Left cardiac atrium (tissue), 4 donors: ENCODE data around the gene LRAT. TPM values are rescaled to one million over a fixed set of nuclear protein-coding genes. Genes with fewer than 3 reads are reported as not detected.
"Not testable (repeated sequence)": the region's sequence is repeated elsewhere in the genome, so short reads cannot be mapped to it uniquely, and the experiment has no call there.

Source experiments
- ATAC-seq, 2 donors: fragments of 200-7000 bp; cut with Tn5 transposase; one replicate each; pipeline ENCODE4 v1.9.1; 2020; ENCODE audit warnings: mild to moderate bottlenecking in 2 of 2, moderate library complexity in 2 of 2
- DNase-seq: peaks from one replicate; pipeline ENCODE4 v3.0.0-alpha.2; 2020
- intact Hi-C, 2 donors: fragments of 100-400 bp; cut with DNase I; formaldehyde crosslinking; loops; one replicate each; pipeline versions ENCODE4 v1.14.1 to v1.15.1; 2022 to 2023
- long read RNA-seq: library from polyadenylated mRNA; unstranded; transcript quantifications from one replicate; pipeline ENCODE4 v2.0.0, GENCODE V29; 2021
- total RNA-seq, 2 donors: library from RNA; stranded (reverse); fragmentation: NEBNext Ultra II Directional; extraction: Animal tissue kit (Norgen Biotek cat#: 25700); gene quantifications; one replicate each; pipeline ENCODE4 v1.2.1, GENCODE V29; 2021
- donor health status: DM: no; HTN: yes; CAD: no.
- donor health status: DM: no; HTN: yes; CAD: no; lungs with severe emphysema.
- donor health status: DM: yes; HTN: yes; CAD: no.
- donor health status: Dilated cardiomyopathy.

The LRAT gene
- total RNA-seq: under 1 TPM; 0.29 to 0.32 TPM
- long read RNA-seq: 0 reads

DNA sequence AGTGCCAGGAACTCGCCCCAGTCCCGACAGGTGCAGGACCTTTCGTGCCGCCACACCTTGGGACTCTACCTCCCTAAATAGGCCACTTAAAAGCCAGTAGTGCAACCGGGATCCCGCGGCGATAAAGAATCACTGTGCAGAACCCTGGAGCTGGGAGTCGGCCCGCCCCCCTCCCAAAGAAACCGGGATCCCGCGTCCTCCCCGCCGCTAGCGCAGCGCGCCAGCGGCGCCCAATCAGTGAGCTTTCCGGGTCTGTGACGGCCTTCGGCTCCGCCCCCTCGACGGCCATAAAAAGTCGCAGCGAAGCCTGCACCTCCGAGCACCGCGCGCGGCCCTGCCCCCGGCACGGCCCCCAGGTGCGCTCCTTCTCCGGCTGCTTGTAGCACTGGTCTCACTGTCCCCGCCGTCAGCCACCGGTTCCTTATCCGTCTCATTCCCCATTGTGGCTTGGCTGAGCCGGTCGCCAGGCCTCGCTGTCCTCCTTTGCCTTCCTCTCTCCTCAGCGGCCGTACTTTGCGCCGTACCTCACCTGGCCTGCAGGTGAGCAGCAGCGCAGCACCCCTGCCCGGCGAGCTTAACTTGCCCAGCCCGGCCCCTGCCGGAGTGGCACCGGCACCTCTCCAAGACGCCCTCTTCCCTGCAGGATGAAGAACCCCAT, at the start of gene LRAT:
TSS of gene LRAT (plus strand) at position 318 of the 658 bp plus-strand sequence. CDS start at position 645, 327 bp downstream.
- ATAC-seq: peak; percentile 75 to 93
- peak; percentile 54 for DNase-seq
- intact Hi-C loops: no loop called here

DNA sequence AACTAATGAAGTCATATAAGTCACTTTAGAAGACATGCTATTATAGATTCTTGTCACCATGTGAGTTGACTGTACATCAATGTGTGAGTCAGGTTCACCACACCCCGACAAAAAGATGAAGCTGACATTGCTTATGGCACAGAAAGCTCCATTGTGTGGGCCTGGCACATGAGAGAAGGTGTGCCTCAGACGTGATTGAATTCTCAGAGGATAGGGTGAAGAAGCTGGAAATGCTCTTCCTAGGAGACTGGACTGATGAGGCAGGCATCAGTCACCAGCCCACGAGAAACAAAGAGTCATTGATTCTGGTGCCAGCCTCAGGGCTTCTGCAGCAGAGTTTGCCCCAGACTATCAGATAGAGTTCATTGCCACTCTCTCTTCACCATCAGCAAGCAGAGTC, 35.9 kb upstream of the LRAT start:
- intact Hi-C loops: no loop called here
- ATAC-seq (no peak), DNase-seq (no peak)

DNA sequence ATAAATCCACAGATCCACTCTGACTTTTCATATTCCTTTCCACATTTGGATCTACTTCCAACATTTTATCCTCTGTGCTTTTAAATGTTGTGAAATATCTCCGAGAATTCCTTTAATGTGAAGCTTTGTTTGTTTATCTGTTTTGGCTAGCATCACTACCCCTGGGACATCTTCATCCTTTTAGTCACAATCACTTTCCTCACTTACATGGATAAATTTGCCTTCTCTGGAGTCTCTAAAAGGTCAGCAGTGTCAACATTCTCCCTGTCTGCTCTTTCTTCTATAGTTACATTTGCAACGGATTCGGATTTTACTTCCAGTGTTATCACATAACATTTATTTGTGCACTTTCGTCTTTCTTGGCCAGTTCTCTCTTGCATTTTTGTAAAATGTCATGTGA, 34.2 kb upstream of the LRAT start:
- no peak for DNase-seq
- intact Hi-C loops: no loop called here
- ATAC-seq: no peak

DNA sequence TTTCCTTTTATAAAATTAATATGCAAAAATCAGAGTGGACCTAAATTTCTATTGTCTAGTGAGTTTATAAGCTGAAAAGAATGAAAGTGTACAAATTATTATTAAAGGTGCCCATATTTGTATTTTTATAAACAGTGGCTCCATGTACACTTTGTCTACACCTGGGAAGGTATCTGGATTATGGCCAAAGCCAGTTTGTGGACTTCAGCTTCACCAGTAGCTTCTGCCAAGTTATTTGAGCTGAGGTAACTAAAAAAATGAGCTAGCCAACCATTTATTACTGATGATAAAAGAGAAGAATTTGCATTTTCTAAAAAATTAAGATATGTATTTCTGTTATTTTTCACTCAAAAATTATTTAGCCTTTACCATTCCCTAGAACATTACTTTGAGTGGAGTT, 32.3 kb upstream of the LRAT start:
- DNase-seq (no peak), ATAC-seq (no peak)
- intact Hi-C loops: no loop called here

DNA sequence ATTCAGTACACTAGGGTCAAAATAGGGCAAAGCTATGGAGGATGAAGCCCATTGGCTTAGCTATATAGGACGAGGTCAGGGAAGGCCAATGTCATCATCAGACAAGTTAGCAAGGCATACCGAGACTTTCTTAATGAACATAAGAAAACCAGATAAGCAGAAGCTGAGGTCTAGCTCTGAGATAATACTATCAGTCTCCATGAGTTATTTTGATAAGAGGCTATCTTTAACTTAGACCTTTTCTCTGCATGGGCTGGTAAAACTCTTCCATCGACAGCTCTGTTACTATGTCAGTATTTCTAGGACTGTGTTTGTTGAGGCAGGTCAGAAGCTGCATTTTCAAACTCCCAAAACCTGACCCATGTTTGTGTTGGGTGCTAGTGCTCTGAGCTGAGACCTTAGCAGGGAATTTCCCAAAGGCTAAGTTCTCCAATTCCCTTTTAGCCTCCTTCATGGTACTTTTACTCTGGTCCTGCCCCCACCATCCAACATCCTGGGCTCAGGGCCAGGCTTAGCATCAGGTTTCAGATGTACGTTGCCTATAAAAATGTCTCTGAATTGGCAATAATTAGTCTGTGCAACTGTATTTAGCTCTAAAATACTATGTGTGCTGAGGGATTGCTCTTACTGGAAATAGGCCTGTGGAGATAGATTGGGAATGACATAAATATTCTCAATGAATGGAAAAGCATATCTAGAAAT, 29.3 kb upstream of the LRAT start:
- DNase-seq (no peak), ATAC-seq (no peak)
- intact Hi-C loops: no loop called here

DNA sequence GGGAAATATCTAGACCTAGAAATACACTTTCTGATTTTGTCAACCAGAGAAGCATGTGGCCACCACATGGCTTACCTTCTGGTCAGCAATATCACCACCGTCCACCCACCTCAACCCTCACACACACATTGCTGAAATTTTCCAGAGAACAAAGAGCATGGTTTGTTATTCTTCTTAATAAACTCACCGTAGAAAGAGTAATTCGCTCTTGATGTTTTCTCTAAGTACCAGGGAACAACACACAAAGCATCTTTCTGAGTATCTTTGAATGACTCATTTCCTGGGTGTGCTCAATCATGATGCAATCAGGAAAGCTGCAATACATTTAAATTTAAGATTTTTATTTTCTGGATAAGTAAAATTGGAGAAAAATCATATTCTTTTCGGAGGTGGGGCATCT, 24.7 kb upstream of the LRAT start:
- intact Hi-C loops: no loop called here
- ATAC-seq (no peak), DNase-seq (no peak)

DNA sequence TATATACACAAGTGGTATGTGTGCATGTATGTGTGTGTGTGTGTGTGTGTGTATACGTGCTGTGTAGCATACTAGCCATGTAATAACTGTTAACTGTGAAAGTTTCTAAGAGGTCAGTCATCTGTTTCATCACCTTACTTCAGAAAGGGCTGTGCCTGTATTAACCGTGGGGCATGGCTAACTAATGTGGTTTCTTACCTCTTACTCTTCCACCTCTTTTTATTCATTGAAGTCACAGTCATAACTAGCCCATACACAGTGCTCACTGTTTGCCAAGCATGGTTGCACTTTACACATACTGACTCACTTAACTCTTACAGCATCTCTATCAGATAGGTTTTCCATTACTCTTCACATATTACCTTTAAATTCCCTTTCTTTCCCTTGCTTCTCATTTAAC, 23.7 kb upstream of the LRAT start:
- intact Hi-C loops: no loop called here
- ATAC-seq: no peak
- DNase-seq: no peak

DNA sequence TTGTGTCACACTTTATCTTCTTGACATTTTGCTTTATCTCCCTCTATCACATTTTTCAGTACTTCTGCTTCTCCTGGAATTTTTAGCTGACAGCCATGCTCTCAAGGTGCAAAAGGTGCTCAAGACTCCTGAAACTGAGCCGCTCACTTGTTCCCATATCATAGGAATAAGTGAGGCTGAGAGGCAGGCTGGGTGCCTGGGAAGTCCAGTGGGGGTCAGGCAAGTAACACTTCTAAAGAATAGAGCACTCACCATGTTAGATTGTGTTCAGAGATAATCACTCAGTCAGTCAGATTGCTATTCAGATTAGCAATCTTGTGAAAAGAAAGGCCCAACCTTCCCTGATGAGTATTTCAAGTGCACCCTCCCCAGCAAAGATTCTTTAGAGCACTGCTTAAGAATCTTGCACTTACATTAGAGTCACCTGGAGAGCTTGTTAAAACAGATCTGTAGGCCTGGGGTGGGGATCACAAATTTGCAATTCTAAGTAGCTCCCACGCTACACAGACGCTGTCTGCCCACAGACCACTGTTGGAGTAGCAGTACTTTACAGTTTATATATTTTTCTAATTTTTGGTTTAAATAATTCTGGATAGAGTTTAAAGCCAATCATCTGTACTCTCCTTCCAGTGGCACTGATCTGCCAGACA, 23.1 kb upstream of the LRAT start:
- no peak for DNase-seq
- no peak for ATAC-seq
- intact Hi-C loops: no loop called here

DNA sequence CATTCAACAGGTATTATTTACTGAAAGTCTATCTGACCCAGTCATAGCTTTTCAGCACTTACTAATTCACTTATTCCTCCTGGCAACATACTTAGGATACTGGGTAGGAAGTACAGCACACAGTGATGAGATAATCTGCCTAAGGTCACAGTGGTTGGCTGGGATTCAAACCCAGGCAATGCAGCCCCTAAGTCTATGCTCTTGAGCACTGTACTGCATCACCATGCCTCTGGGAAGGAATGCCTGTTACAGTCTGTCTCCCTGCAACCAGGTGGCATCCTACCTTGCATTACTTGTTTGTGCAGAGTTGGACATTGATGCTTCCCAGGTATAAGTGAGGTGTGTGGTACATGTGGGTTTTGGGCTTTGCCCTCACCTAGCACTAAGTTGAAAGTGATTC, 21.5 kb upstream of the LRAT start:
- intact Hi-C loops: no loop called here
- no peak for DNase-seq
- ATAC-seq: no peak

DNA sequence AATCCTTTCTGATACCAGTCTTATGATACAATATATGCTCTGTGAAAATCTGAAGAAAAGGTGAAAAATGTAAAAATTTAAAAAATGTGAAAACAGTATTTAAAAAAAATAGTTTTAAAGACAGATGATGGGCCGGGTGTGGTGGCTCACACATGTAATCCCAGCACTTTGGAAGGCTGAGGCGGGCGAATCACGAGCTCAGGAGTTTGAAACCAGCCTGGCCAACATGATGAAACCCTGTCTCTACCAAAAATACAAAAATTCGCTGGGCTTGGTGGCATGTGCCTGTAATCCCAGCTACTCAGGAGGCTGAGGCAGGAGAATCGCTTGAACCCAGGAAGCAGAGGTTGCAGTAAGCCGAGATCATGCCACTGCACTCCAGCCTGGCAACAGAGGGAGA, 20.2 kb upstream of the LRAT start:
- DNase-seq, intact Hi-C loops, ATAC-seq: not testable (repeated sequence)

DNA sequence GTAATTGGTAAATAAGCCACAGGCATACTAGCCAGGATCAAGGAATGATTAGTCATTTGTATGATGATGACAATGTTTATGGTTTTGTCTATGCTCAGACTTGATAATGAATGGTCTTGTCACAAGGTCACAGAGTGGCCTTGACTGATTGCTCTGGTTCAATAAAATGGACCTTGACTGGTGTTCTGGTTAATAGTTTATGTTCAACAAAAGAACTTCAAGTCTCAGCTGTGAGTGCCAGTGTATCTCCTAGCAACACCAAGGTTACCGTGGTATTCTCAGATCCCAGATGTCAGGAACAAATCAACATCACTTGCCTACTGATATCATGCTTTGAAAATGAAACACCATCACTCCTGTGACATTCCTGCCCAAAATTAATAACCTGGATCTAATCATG, 16.3 kb upstream of the LRAT start:
- ATAC-seq: no peak

DNA sequence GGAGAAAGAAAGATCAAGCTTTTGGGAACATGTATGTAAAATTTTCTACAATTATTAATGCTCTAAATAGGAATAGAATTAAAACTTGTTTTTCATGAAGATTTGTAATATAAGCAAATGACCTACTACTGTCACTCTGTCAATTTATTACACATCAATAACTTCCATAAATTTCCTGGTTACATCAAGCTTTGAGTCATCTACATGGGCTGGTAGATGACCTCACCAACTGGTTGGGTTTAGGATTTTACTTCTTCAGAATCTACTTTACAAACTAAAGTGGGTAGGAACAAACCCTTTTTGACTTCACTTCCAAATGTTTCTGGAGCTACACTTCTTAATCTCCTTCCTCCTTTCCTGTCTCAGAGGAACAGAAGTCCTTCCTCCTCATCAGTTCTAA, 12.0 kb upstream of the LRAT start:
- ATAC-seq (no peak), DNase-seq (no peak)
- intact Hi-C loops: no loop called here

More for the DNA sequence above, 16.3 kb upstream of the LRAT start:
- no peak for DNase-seq
- intact Hi-C loops: no loop called here

DNA sequence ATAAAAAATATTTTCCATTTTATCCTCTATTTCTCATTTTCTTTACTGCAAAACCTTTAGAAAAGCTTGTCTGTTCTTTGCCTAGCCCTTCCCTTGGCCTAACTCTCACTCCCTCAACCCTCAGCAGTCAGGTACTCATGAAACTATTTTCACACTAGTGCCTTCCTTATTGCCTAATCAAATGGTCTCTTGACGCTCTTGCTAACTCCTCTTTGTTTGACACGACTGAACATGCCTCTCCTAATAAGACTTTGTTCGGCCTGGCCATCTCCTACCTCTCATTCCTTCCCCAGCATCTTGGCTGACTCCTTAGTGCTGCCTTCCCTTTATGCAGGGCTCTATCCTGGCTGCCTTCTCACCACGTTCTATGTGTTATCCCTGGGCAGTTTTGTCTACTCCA, 11.1 kb upstream of the LRAT start:
- DNase-seq (no peak), ATAC-seq (no peak)
- intact Hi-C loops: no loop called here

DNA sequence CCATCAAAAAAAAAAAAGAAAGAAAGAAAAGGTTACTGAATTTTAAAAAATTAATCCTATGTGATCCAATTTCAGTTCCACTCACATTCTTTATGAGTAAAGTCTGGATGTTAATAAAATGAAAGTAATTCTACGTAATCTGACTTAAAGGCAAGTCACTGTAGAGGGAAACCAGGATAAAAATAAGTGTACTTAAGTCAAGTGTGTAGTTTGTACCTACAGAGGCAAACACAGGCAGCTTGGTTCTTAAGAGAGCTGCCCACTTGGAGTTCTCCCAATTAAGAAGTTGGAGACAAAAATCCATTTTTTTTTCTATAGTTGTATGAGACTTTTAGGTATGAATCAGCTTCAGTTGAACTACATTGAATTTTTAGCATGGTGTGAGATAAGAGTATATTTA, 7.0 kb upstream of the LRAT start:
- DNase-seq: no peak
- no peak for ATAC-seq
- intact Hi-C loops: no loop called here

DNA sequence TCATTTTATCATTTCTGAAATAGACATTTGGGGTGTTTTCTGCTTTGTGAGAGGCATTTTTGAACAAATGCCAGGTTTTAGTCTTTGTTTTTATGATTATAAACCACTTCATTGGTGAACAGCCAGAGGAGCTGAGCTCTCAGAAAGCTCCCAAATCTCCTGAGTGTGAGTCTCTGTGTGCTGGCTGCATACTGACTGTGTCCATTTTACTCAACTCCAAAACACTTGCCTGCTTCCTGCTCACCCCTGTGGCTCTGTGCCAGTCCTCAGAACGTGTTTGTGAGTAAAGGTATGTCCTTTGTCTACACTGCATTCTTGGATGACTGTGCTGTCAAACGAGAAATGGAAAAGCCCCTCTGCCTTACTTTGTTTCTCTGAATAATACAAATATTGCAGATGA, 5.4 kb upstream of the LRAT start:
- intact Hi-C loops: no loop called here
- DNase-seq (no peak), ATAC-seq (no peak)

DNA sequence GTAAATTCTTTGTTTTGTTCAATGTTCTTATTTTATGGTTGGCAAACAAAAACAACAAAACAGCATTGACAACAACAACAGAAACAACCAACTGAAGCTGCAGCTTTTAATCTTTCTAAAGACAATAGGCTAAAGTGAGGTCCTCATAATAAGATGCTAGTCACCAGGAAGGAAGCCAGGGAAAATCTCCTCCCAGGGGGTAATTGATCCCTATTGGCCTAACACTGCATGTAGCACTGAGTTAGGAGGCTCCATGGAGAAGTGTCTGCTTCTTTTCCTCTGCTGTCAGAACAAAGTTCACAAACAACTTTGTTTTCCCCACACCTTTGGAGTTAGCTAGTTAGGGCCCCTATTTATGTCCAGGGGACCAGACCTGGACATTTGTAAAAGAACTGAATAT, 4.7 kb upstream of the LRAT start:
- intact Hi-C loops: no loop called here
- ATAC-seq (no peak), DNase-seq (no peak)

DNA sequence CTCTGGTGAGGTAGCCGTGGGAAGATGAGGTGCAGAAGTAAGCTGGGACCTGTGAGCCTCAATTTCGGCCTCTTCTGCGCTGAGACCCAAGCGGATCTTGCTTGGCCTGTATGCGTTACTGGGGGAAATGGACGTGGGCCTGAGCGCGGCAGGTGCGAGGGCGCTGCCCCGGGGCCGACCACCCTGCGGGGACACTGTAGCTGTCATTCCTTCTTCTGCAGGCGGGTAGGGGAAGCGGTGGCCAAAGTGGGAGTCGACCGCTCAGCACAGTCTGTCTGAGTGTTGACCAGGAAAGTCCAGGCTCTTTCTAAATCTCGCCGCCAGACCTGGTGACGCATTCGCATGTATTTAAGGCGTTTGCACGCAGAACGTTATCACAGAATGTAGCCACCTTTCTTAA, 3.3 kb upstream of the LRAT start:
- ATAC-seq: no peak
- no peak for DNase-seq
- intact Hi-C loops: no loop called here

DNA sequence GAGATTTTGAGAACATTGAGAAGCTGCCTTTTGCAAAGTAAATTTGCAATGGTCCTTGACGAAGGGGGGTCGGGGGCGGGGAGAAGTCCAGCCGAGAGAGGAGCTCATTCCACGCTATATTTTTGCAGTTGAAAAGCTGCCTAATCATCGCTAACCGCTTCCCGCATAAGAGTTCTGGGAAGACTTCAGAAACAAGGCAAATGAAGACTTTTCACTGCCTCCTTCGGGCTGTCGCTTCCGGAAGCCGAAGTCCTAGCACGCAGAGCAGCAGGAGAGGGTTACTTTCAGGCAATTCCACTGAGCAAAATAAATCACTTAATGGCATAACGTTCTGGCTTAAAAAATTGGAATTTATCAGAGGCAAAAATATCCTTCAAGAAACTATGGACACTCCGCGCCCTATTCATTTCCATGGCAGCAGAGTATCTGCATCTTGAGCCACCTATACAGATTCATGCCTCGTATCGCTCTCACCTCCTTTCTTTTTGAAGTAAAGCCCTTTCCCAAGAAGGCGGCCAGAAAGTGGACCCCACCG, 2.6 kb upstream of the LRAT start:
- intact Hi-C loops: no loop called here
- no peak for DNase-seq
- no peak for ATAC-seq

DNA sequence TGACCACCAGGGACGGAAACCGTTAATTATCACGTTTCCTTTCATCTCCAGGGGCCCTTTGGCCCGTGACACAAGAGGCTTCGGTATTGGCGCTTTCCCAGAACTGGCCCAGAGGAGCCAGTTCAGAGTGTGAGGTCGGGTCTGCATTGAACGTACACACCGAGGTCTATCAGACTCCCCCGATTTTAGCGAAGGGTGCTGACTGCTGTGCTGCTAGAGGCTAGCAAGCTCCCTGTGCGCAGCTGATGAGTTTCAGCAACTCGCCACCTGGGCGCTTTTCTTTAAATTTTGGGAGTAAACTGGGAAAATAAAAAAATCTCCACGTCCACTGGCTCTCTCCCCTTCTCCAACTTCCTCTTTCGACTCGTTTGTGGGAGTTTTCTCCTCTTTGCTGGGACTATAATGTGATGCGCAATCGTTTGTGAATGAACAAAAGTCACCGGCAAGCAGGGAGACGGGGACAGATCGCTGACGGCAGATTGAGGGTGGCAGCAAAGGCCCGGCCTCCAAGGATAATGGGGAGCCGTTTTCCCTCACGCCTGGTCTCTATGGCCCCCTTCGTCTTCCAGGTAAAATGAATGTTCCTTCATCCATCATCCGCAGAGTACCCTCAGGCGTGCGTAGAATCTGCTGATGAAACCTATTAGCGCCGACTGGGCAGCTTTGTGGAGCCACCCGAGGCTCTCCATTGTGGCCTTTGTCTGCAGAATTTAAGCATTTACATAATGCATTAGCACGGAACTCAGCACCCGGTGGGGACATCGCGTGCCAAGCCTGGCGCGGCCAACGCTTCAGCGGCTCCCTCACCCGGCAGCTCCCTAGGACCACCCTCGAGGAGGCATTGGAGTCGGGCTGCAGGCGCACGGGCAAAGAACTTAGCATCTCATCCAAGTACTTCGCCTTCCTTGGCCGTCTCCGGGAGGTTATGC, 1.6 kb upstream of the LRAT start:
- DNase-seq: no peak
- no peak for ATAC-seq
- intact Hi-C loops: no loop called here
